SK-N-SH treated with all-trans-retinoic acid at 6 μM for 48 hours (cell line): ENCODE data around the gene MSANTD7.

Experiments used
- ARNTL ChIP-seq: fragments of 450-650 bp; formaldehyde crosslinking; IDR thresholded peaks from 2 replicates; pipeline ENCODE4 v1.5.0; 2020; ENCODE audit warnings: low read depth, mild to moderate bottlenecking, moderate library complexity, borderline replicate concordance
- CSDC2 ChIP-seq: fragments of 250-450 bp; sonication (Bioruptor Pico); IDR thresholded peaks from 2 replicates; pipeline ENCODE4 v1.5.0; 2020; ENCODE audit warnings: mild to moderate bottlenecking, moderate library complexity
- ESRRG ChIP-seq: fragments of 250-450 bp; sonication (Bioruptor Pico); IDR thresholded peaks from 2 replicates; pipeline ENCODE4 v1.6.1; 2021; ENCODE audit warnings: mild to moderate bottlenecking
- ISL1 ChIP-seq: fragments of 250-450 bp; sonication (Bioruptor Pico); IDR thresholded peaks from 2 replicates; pipeline ENCODE4 v2.1.2; 2022; ENCODE audit warnings: mild to moderate bottlenecking, moderate library complexity
- PATZ1 ChIP-seq: fragments of 250-450 bp; sonication (Bioruptor Pico); IDR thresholded peaks from 2 replicates; pipeline ENCODE4 v1.8.0; 2020; ENCODE audit warnings: mild to moderate bottlenecking, moderate library complexity, borderline replicate concordance
- PPARA ChIP-seq: fragments of 250-450 bp; sonication (Bioruptor Pico); IDR thresholded peaks from 2 replicates; pipeline ENCODE4 v1.5.0; 2020; ENCODE audit warnings: mild to moderate bottlenecking, borderline replicate concordance
- RARB ChIP-seq: fragments of 250-450 bp; sonication (Bioruptor Pico); IDR thresholded peaks from 2 replicates; pipeline ENCODE4 v1.8.0; 2021; ENCODE audit warnings: mild to moderate bottlenecking, moderate library complexity
- ZC3H10 ChIP-seq: fragments of 250-450 bp; sonication (Bioruptor Pico); IDR thresholded peaks from 2 replicates; pipeline ENCODE4 v1.5.1; 2021; ENCODE audit warnings: mild to moderate bottlenecking, moderate library complexity
- ZFP30 ChIP-seq: fragments of 450-650 bp; formaldehyde crosslinking; IDR thresholded peaks from 2 replicates; pipeline ENCODE4 v1.5.0; 2022; ENCODE audit warnings: mild to moderate bottlenecking, moderate library complexity
- ZNF565 ChIP-seq: fragments of 450-650 bp; formaldehyde crosslinking; conservative IDR thresholded peaks from 2 replicates; pipeline ENCODE4 v1.5.0; 2020; ENCODE audit warnings: low read depth, mild to moderate bottlenecking, moderate library complexity
- ZNF70 ChIP-seq: fragments of 450-650 bp; formaldehyde crosslinking; IDR thresholded peaks from 2 replicates; pipeline ENCODE4 v1.5.0; 2020; ENCODE audit warnings: mild to moderate bottlenecking, moderate library complexity
- TF ChIP-seq, protein P1 (sequence below): fragments of 250-450 bp; sonication (Bioruptor Pico); IDR thresholded peaks from 2 replicates; pipeline ENCODE4 v1.5.1; 2021; ENCODE audit warnings: mild to moderate bottlenecking, moderate library complexity

GRCh38 chr10:14812271-14812670, 25.8 kb upstream of the MSANTD7 start:
- TF ChIP-seq ZFP30 (CRISPR knock-in tag), result no peak
- TF ChIP-seq RARB, result no peak
- no peak for TF ChIP-seq ESRRG
- TF ChIP-seq ZNF70 (CRISPR knock-in tag), result no peak
- no peak for TF ChIP-seq PATZ1 (CRISPR knock-in tag)
- no peak for TF ChIP-seq ZC3H10 (CRISPR knock-in tag)
- TF ChIP-seq CSDC2 (CRISPR knock-in tag), result no peak
- no peak for TF ChIP-seq PPARA
- TF ChIP-seq ZNF565 (CRISPR knock-in tag), result no peak
- no peak for TF ChIP-seq ARNTL (CRISPR knock-in tag)
- no peak for TF ChIP-seq ISL1 (CRISPR knock-in tag)
- TF ChIP-seq, protein P1, sequence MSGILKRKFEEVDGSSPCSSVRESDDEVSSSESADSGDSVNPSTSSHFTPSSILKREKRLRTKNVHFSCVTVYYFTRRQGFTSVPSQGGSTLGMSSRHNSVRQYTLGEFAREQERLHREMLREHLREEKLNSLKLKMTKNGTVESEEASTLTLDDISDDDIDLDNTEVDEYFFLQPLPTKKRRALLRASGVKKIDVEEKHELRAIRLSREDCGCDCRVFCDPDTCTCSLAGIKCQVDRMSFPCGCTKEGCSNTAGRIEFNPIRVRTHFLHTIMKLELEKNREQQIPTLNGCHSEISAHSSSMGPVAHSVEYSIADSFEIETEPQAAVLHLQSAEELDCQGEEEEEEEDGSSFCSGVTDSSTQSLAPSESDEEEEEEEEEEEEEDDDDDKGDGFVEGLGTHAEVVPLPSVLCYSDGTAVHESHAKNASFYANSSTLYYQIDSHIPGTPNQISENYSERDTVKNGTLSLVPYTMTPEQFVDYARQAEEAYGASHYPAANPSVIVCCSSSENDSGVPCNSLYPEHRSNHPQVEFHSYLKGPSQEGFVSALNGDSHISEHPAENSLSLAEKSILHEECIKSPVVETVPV (CRISPR knock-in tag), result no peak
